CD14-positive monocyte (primary cell): ENCODE measurements around the gene GRIK4. TPM values are rescaled to one million over a fixed set of nuclear protein-coding genes. Genes with fewer than 3 reads are reported as not detected.

Source experiments
- DNase-seq, 3 donors: peaks; one replicate each; pipeline ENCODE4 v3.0.0-alpha.2; 2011 to 2022
- H2AFZ ChIP-seq: 2 replicates; pipeline ENCODE4 v1.6.0; 2012; ENCODE audit warnings: mild to moderate bottlenecking, low read depth, low read length, inconsistent platforms; ENCODE audit not compliant: insufficient read depth, poor library complexity, severe bottlenecking
- H3K27ac ChIP-seq, 2 donors: 1 replicate in 1 of 2; 2 replicates in 1 of 2; pipeline ENCODE4 v1.5.1; 2012 to 2013; ENCODE audit warnings: low read length in 2 of 2, control low read depth in 1 of 2, inconsistent platforms in 1 of 2, low read depth in 1 of 2, mild to moderate bottlenecking in 1 of 2
- H3K27me3 ChIP-seq, 2 donors: one replicate each; pipeline versions ENCODE4 v1.6.0 to v1.6.1; 2011 to 2013; ENCODE audit warnings: low read length in 2 of 2; ENCODE audit not compliant: control insufficient read depth in 2 of 2, insufficient read depth in 2 of 2
- H3K36me3 ChIP-seq, 2 donors: replicated peaks in 1 of 2; 1 replicate in 1 of 2; 2 replicates in 1 of 2; pipeline versions ENCODE4 v1.5.1 to v1.6.1; 2012 to 2013; ENCODE audit warnings: low read length in 2 of 2, control low read depth in 1 of 2, inconsistent platforms in 1 of 2, mild to moderate bottlenecking in 1 of 2; ENCODE audit not compliant: insufficient read depth in 2 of 2, control insufficient read depth in 1 of 2
- H3K4me1 ChIP-seq, 2 donors: 1 replicate in 1 of 2; 2 replicates in 1 of 2; pipeline versions ENCODE4 v1.5.1 to v1.6.1; 2012 to 2013; ENCODE audit warnings: low read length in 2 of 2, control low read depth in 1 of 2, inconsistent platforms in 1 of 2, mild to moderate bottlenecking in 1 of 2, moderate library complexity in 1 of 2; ENCODE audit not compliant: insufficient read depth in 2 of 2, control insufficient read depth in 1 of 2
- H3K4me2 ChIP-seq: replicated peaks from 2 replicates; pipeline ENCODE3; 2012; ENCODE audit warnings: low read length, moderate library complexity, mild to moderate bottlenecking; ENCODE audit not compliant: poor library complexity, severe bottlenecking; ENCODE audit errors: extremely low read depth
- H3K4me3 ChIP-seq, 3 experiments: fragments of 200-600 bp in 1 of 3; sonication (generic) in 1 of 3; replicated peaks in 1 of 3; 1 replicate in 2 of 3; 2 replicates in 1 of 3; pipeline ENCODE4 v1.5.1; 2011 to 2013; ENCODE audit warnings: low read length in 3 of 3, mild to moderate bottlenecking in 3 of 3, control low read depth in 2 of 3, low read depth in 2 of 3, inconsistent platforms in 1 of 3, moderate library complexity in 1 of 3
- H3K79me2 ChIP-seq: 2 replicates; pipeline ENCODE4 v1.6.0; 2012; ENCODE audit warnings: mild to moderate bottlenecking, control low read depth, inconsistent platforms, low read length, moderate library complexity; ENCODE audit not compliant: insufficient read depth
- H3K9ac ChIP-seq: 2 replicates; pipeline ENCODE4 v1.6.0; 2017; ENCODE audit warnings: low read length, mild to moderate bottlenecking; ENCODE audit not compliant: insufficient read depth, poor library complexity, severe bottlenecking
- H3K9me3 ChIP-seq, 2 donors: replicated peaks in 1 of 2; 1 replicate in 1 of 2; 2 replicates in 1 of 2; pipeline versions ENCODE4 v1.5.1 to v1.6.1; 2012 to 2013; ENCODE audit warnings: low read length in 2 of 2, control low read depth in 1 of 2; ENCODE audit not compliant: control insufficient read depth in 1 of 2, insufficient read depth in 1 of 2
- H4K20me1 ChIP-seq: 2 replicates; pipeline ENCODE4 v1.6.0; 2012; ENCODE audit warnings: mild to moderate bottlenecking, low read length, control low read depth, moderate library complexity; ENCODE audit not compliant: insufficient read depth
- H3K27ac Mint-ChIP-seq, 7 donors: one replicate each; pipeline ENCODE4 v1.8.0; 2020; ENCODE audit warnings: mild to moderate bottlenecking in 7 of 7, mixed read lengths in 7 of 7, moderate library complexity in 6 of 7, inconsistent platforms in 2 of 7
- H3K27me3 Mint-ChIP-seq, 3 donors: one replicate each; pipeline ENCODE4 v1.8.0; 2021 to 2022; ENCODE audit warnings: low read depth in 3 of 3, mild to moderate bottlenecking in 3 of 3, mixed read lengths in 3 of 3, moderate library complexity in 3 of 3, inconsistent platforms in 1 of 3
- H3K36me3 Mint-ChIP-seq, 2 donors: one replicate each; pipeline ENCODE4 v1.8.0; 2020; ENCODE audit warnings: mixed read lengths in 2 of 2, inconsistent platforms in 1 of 2, mild to moderate bottlenecking in 1 of 2
- H3K4me1 Mint-ChIP-seq: one replicate; pipeline ENCODE4 v1.8.0; 2020; ENCODE audit warnings: mild to moderate bottlenecking, mixed read lengths
- H3K4me3 Mint-ChIP-seq, 2 donors: one replicate each; pipeline ENCODE4 v1.8.0; 2020; ENCODE audit warnings: mild to moderate bottlenecking in 2 of 2, mixed read lengths in 2 of 2, moderate library complexity in 1 of 2
- H3K9me3 Mint-ChIP-seq, 7 donors: one replicate each; pipeline ENCODE4 v1.8.0; 2020 to 2022; ENCODE audit warnings: mixed read lengths in 7 of 7, mild to moderate bottlenecking in 6 of 7, moderate library complexity in 6 of 7, inconsistent platforms in 2 of 7
- WGBS: methylation state at CpG from one replicate; pipeline ENCODE4 v1.1.5; 2013; ENCODE audit warnings: missing lambda C conversion rate; ENCODE audit not compliant: insufficient coverage; 5-methylcytosine and 5-hydroxymethylcytosine counted together
- intact Hi-C, 2 donors: fragments of 100-400 bp; cut with micrococcal nuclease; formaldehyde crosslinking; loops; one replicate each; pipeline versions ENCODE4 v1.15.0 to v1.15.1; 2023
- polyA plus RNA-seq, 3 donors: library from polyadenylated mRNA; depleted of rRNA in 1 of 3; unstranded in 2 of 3; stranded (reverse) in 1 of 3; fragments of 300-500 nt in 2 of 3; fragments of >200 nt in 1 of 3; fragmentation: Illumina TruSeq in 2 of 3; gene quantifications; 1 replicate in 2 of 3; 2 replicates in 1 of 3; pipeline ENCODE4 v1.2.3, GENCODE V29; 2012 to 2021
- TF ChIP-seq, protein P1 (sequence below): fragments of 200-600 bp; IDR thresholded peaks from one replicate; pipeline ENCODE4 v1.8.0; 2022; ENCODE audit warnings: antibody characterized with exemption, mild to moderate bottlenecking

GRIK4 gene
- polyA plus RNA-seq, 3 donors = not detected

DNA sequence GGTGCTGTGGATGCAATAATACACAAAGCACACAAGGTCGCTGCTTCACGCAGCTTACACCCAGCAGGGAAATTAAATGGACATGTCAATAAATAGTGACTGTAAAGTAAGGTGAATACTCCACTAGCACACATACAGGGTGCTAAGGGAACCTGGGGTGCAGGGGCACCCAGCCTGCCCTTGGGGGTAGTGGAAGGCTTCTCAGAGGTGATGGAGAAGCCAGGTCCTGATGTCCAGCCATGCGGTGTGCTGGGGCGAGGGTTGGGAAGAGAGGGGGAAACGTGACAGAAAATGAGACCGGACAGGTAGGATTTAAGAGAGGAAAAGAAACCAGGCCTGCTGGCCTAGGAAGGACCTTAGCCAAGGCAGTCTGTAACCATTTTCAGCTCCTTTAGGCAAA is 200.5 kb downstream of the GRIK4 start:
- no peaks in the 10 kb centered on the region for H3K36me3 Mint-ChIP-seq
- WGBS = 92% methylated on average over 2 of the region's 6 CpGs
- H3K9me3 Mint-ChIP-seq = peaks cover 7 to 12% (median 11%) of the 10 kb centered on the region in 7 donors
- Histone ChIP-seq H3K9ac (no peak overlapping the region), H2AFZ (no peak overlapping the region), H3K79me2 (no peaks in the 10 kb centered on the region), H4K20me1 (no peaks in the 10 kb centered on the region), H3K4me1 (no peaks in the 10 kb centered on the region), H3K27me3 (no peaks in the 10 kb centered on the region), H3K27ac (no peak overlapping the region), H3K4me2 (no peak overlapping the region), H3K4me3 (no peak overlapping the region), H3K36me3 (no peaks in the 10 kb centered on the region), H3K9me3 (peaks cover 9 to 14% of the 10 kb centered on the region in 2 donors)
- DNase-seq = no peak
- no peak overlapping the region for H3K27ac Mint-ChIP-seq
- TF ChIP-seq, protein P1, sequence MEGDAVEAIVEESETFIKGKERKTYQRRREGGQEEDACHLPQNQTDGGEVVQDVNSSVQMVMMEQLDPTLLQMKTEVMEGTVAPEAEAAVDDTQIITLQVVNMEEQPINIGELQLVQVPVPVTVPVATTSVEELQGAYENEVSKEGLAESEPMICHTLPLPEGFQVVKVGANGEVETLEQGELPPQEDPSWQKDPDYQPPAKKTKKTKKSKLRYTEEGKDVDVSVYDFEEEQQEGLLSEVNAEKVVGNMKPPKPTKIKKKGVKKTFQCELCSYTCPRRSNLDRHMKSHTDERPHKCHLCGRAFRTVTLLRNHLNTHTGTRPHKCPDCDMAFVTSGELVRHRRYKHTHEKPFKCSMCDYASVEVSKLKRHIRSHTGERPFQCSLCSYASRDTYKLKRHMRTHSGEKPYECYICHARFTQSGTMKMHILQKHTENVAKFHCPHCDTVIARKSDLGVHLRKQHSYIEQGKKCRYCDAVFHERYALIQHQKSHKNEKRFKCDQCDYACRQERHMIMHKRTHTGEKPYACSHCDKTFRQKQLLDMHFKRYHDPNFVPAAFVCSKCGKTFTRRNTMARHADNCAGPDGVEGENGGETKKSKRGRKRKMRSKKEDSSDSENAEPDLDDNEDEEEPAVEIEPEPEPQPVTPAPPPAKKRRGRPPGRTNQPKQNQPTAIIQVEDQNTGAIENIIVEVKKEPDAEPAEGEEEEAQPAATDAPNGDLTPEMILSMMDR = no peak
- peaks cover 6% of the 10 kb centered on the region for H3K4me1 Mint-ChIP-seq
- H3K4me3 Mint-ChIP-seq = no peak overlapping the region
- H3K27me3 Mint-ChIP-seq = peaks cover 3 to 13% (median 6%) of the 10 kb centered on the region in 3 donors
- intact Hi-C loops = no loop called here

DNA sequence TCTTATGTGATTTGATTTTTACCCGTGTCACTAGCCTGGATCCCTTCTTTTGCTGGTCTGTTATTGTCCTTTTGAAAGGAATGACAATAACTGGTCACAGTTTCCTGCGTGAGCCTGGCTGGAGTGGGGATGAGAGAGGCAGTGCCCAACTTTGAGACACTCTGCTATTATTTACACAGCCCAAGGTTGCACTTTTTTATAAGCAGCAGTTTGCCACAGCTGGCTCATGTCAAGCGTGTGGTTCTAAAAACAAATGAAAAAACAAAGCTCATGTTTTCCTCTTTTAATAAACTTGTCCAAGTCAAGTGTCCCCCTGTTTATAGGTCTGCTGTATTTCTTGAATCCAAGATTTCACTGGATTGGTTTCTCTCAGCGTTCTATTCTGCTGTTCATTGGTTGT is 201.3 kb downstream of the GRIK4 start:
- H3K4me1 Mint-ChIP-seq = peaks cover 6% of the 10 kb centered on the region

More for the DNA sequence above, 201.3 kb downstream of the GRIK4 start:
- Histone ChIP-seq H3K4me2 (no peak overlapping the region), H3K36me3 (no peaks in the 10 kb centered on the region), H3K79me2 (no peaks in the 10 kb centered on the region), H3K27me3 (no peaks in the 10 kb centered on the region), H3K4me1 (no peaks in the 10 kb centered on the region), H3K9ac (no peak overlapping the region), H3K27ac (no peak overlapping the region), H3K9me3 (peaks cover 4 to 5% of the 10 kb centered on the region in 2 donors), H2AFZ (no peak overlapping the region), H3K4me3 (no peak overlapping the region), H4K20me1 (no peaks in the 10 kb centered on the region)
- Mint-ChIP-seq H3K4me3 (no peak overlapping the region), H3K27ac (no peak overlapping the region), H3K9me3 (peaks cover 0 to 4% (median 3%) of the 10 kb centered on the region in 7 donors), H3K27me3 (peaks cover 2 to 13% (median 9%) of the 10 kb centered on the region in 3 donors), H3K36me3 (no peaks in the 10 kb centered on the region)
- DNase-seq = no peak
- WGBS = 75% methylated on average over 1 of the region's 4 CpGs
- intact Hi-C loops = no loop called here
- TF ChIP-seq, protein P1 = no peak
